HFFc6 (cell line): ENCODE data around the gene ST7L. TPM values are rescaled to one million over a fixed set of nuclear protein-coding genes. Genes with fewer than 3 reads are reported as not detected.

Experiments used
- DNase-seq: peaks from one replicate; pipeline ENCODE4 v3.0.0-alpha.2; 2018
- H3K27ac Mint-ChIP-seq: 2 replicates; pipeline ENCODE4 v1.8.0; 2020; ENCODE audit warnings: mild to moderate bottlenecking, mixed read lengths
- H3K27me3 Mint-ChIP-seq: 2 replicates; pipeline ENCODE4 v1.8.0; 2021; ENCODE audit warnings: mild to moderate bottlenecking, moderate library complexity, mixed read lengths; ENCODE audit not compliant: insufficient read depth
- H3K36me3 Mint-ChIP-seq: 2 replicates; pipeline ENCODE4 v1.8.0; 2021; ENCODE audit warnings: low read depth, mixed read lengths
- H3K4me1 Mint-ChIP-seq: 2 replicates; pipeline ENCODE4 v1.8.0; 2020; ENCODE audit warnings: low read depth, mixed read lengths
- H3K4me3 Mint-ChIP-seq: 2 replicates; pipeline ENCODE4 v1.8.0; 2020; ENCODE audit warnings: mild to moderate bottlenecking, moderate library complexity, mixed read lengths
- H3K9me3 Mint-ChIP-seq: 2 replicates; pipeline ENCODE4 v1.8.0; 2020; ENCODE audit warnings: mild to moderate bottlenecking, mixed read lengths
- total RNA-seq, 6 experiments: library from RNA; stranded (reverse); fragmentation: NEBNext Ultra II Directional; extraction: Animal tissue kit (Norgen Biotek cat#: 25700); gene quantifications; 2 replicates in 1 of 6; 3 replicates in 5 of 6; pipeline ENCODE4 v1.2.3, GENCODE V29; 2021
- TF ChIP-seq, protein P1 (sequence below): fragments of 200-600 bp; sonication (generic); IDR thresholded peaks from 2 replicates; pipeline ENCODE4 v1.5.0; 2021; ENCODE audit warnings: antibody characterized with exemption, mild to moderate bottlenecking

Gene ST7L
- total RNA-seq, 6 experiments from 2014 or later, result 20.2 to 24.5 (median 23.7) TPM

DNA sequence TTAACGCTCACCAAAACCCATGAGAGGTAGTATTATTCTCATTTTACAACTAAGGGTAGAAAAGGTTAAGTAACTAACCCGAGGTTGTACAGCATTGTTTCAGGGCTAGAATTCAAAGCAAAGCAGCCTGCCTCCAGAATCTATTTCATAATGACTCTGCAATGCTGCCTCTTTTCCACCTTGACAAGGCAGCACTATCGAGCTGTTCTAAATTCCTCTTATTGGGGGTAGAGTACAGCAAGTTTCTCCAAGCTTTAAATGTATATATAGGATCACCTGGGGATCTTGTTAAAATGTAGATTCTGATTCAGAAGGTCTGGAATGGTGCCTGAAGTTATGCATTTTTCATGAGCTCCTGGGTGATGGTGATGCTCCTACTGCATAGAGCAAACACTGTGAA lies 80.1 kb downstream of the ST7L start:
- Mint-ChIP-seq H3K36me3 (peaks cover 27% of the 10 kb centered on the region), H3K27ac (no peak overlapping the region), H3K9me3 (no peaks in the 10 kb centered on the region), H3K4me3 (no peak overlapping the region), H3K27me3 (no peaks in the 10 kb centered on the region), H3K4me1 (peaks cover 65% of the 10 kb centered on the region)
- no peak for DNase-seq
- TF ChIP-seq, protein P1, sequence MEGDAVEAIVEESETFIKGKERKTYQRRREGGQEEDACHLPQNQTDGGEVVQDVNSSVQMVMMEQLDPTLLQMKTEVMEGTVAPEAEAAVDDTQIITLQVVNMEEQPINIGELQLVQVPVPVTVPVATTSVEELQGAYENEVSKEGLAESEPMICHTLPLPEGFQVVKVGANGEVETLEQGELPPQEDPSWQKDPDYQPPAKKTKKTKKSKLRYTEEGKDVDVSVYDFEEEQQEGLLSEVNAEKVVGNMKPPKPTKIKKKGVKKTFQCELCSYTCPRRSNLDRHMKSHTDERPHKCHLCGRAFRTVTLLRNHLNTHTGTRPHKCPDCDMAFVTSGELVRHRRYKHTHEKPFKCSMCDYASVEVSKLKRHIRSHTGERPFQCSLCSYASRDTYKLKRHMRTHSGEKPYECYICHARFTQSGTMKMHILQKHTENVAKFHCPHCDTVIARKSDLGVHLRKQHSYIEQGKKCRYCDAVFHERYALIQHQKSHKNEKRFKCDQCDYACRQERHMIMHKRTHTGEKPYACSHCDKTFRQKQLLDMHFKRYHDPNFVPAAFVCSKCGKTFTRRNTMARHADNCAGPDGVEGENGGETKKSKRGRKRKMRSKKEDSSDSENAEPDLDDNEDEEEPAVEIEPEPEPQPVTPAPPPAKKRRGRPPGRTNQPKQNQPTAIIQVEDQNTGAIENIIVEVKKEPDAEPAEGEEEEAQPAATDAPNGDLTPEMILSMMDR, result no peak

DNA sequence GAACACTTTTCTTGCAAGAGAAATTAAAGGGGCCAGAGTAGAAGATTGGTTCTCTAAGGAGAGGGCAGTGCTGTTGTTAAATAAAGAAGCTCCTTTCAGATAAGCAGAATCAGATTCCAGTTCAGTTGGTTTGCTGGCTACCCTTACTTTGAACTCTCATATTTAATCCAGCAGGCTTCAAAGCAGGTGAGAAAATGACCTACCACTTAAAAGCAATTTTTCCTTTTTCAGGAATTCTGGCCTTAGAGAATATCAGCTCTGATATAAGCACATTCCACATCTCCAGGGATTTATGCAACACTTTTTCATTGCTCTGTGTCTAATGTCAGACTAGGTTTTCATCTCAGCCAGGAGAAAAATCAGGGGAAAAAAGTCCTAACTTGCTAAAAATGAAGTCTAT lies 81.5 kb downstream of the ST7L start:
- Mint-ChIP-seq H3K9me3 (no peaks in the 10 kb centered on the region; the same call in 1 of the 2 replicates), H3K36me3 (peaks cover 31% of the 10 kb centered on the region), H3K4me3 (no peak overlapping the region), H3K4me1 (peaks cover 75% of the 10 kb centered on the region), H3K27me3 (no peaks in the 10 kb centered on the region; the same call in 1 of the 2 replicates), H3K27ac (no peak overlapping the region; the same call in 1 of the 2 replicates)
- TF ChIP-seq, protein P1, result no peak
- DNase-seq, result no peak

DNA sequence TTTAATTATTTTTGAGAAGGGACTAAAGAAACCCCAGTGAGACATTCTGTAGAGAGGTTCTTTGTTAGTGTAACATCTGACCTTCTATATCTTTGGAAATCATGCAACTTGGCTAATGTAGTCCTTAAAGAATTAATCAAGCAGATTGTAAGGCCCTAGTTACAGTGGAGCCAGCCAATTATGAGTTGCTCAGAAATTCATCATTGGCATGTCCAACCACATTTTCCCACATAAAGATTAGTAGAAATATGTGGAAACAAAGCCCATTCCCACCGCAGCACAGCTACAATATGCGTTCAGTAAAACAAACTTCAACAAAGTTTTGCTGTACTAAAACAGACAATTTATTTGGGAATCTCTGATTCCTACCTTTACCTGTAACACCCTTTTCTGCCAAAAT lies 82.4 kb downstream of the ST7L start:
- no peak for DNase-seq
- peak overlapping the region; percentile 36; the same call in 1 of the 2 replicates for H3K27ac Mint-ChIP-seq
- TF ChIP-seq, protein P1, result no peak

DNA sequence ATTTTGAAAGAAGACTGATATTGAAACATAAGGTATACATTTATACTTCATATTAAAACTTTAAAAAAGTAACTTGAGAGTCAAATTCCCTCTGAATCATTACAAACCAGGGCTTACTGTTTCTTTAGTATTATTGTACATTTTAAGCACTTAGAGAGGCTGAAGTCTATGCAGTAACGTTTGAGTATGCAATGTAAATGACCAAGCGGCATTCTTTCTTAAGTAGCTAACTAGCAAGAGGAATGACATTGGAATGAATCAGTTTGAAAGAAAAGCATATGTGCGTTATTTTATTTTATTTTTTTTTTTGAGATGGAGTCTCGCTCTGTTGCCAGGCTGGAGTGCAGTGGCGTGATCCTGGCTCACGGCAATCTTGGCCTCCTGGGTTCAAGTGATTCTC lies 85.9 kb downstream of the ST7L start:
- peak; percentile 71 for DNase-seq
- H3K27me3 Mint-ChIP-seq, result no peaks in the 10 kb centered on the region; the same call in 1 of the 2 replicates
- peak overlapping the region; percentile 52 for H3K4me3 Mint-ChIP-seq
- TF ChIP-seq, protein P1, result no peak
- peaks cover 21% of the 10 kb centered on the region for H3K36me3 Mint-ChIP-seq
- H3K27ac Mint-ChIP-seq, result peak overlapping the region; percentile 96
- peaks cover 87% of the 10 kb centered on the region for H3K4me1 Mint-ChIP-seq
- H3K9me3 Mint-ChIP-seq, result no peaks in the 10 kb centered on the region; the same call in 1 of the 2 replicates

More for the DNA sequence above, 82.4 kb downstream of the ST7L start:
- no peak overlapping the region for H3K4me3 Mint-ChIP-seq
- H3K27me3 Mint-ChIP-seq, result no peaks in the 10 kb centered on the region; the same call in 1 of the 2 replicates
- no peaks in the 10 kb centered on the region; the same call in 1 of the 2 replicates for H3K9me3 Mint-ChIP-seq
- H3K36me3 Mint-ChIP-seq, result peaks cover 22% of the 10 kb centered on the region
- H3K4me1 Mint-ChIP-seq, result peaks cover 75% of the 10 kb centered on the region

DNA sequence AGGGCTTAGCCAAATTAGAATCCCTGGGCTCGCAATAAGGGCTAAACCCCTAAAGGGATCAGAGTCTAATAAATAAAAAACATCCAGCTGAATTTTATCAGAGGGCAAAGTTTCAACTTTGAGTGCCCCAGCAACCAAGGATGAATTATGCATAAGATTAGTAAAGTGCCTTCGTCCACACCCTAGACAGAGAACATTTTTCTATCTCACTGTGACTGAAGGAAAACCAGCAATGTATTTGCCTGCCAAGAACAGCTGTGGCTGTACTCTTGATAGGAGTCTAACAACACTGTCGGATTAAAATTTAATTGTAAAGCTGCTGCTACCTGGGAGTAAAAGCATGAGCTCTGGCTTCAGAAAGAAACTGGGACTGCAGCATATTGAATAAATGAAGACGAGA lies 86.9 kb downstream of the ST7L start:
- peak overlapping the region; percentile 96 for H3K27ac Mint-ChIP-seq
- peaks cover 88% of the 10 kb centered on the region for H3K4me1 Mint-ChIP-seq
- peak overlapping the region; percentile 52 for H3K4me3 Mint-ChIP-seq
- TF ChIP-seq, protein P1, result no peak
- no peaks in the 10 kb centered on the region; the same call in 1 of the 2 replicates for H3K27me3 Mint-ChIP-seq
- no peaks in the 10 kb centered on the region; the same call in 1 of the 2 replicates for H3K9me3 Mint-ChIP-seq
- DNase-seq, result no peak
- peaks cover 24% of the 10 kb centered on the region for H3K36me3 Mint-ChIP-seq
